Endothelial cell of umbilical vein (primary cell): ENCODE data around the gene HECW1. TPM values are rescaled to one million over a fixed set of nuclear protein-coding genes. Genes with fewer than 3 reads are reported as not detected.

ENCODE experiments used
- BruUV-seq: library from RNA; stranded (reverse); fragments of 400-500 nt; replicated peaks from 2 replicates; lab custom pipeline; 2021; lab: Mats Ljungman, UMichigan
- CTCF ChIA-PET: fragments of 300-600, 350-600 bp; sonication (Branson Sonifier 250); formaldehyde crosslinking; loops from one replicate; lab custom pipeline; 2021; ENCODE audit warnings: antibody characterized with exemption, inconsistent platforms; lab: Charles Lee
- POLR2A ChIA-PET: fragments of 300-600, 350-600 bp; sonication (Branson Sonifier 250); formaldehyde crosslinking; loops from one replicate; lab custom pipeline; 2021; ENCODE audit warnings: antibody characterized with exemption, inconsistent platforms; lab: Charles Lee
- DNase-seq: peaks from one replicate; pipeline ENCODE4 v3.0.0-alpha.2; 2011; ENCODE audit warnings: low read depth, low spot score
- FAIRE-seq: peaks from 2 replicates; lab custom pipeline; 2011; peaks lifted over from hg19 to GRCh38; lab: Jason Lieb, UNC
- H2AFZ ChIP-seq: 2 replicates; pipeline ENCODE4 v1.6.0; 2012; ENCODE audit warnings: low read depth, low read length, control low read depth, inconsistent platforms
- H3K27ac ChIP-seq: 2 replicates; pipeline ENCODE4 v1.5.1; 2011; ENCODE audit warnings: low read depth, mild to moderate bottlenecking, control low read depth, low read length, moderate library complexity; ENCODE audit not compliant: insufficient read depth
- H3K27me3 ChIP-seq, 2 experiments: 2 replicates each; pipeline versions ENCODE4 v1.6.0 to v1.6.1; 2011; ENCODE audit warnings: low read length in 2 of 2, mixed read lengths in 1 of 2; ENCODE audit not compliant: control insufficient read depth in 2 of 2, insufficient read depth in 2 of 2
- H3K36me3 ChIP-seq, 2 experiments: 2 replicates in 1 of 2; 3 replicates in 1 of 2; pipeline ENCODE4 v1.5.1; 2011; ENCODE audit warnings: low read length in 2 of 2, mild to moderate bottlenecking in 1 of 2, moderate library complexity in 1 of 2; ENCODE audit not compliant: control insufficient read depth in 2 of 2, insufficient read depth in 2 of 2; ENCODE audit errors: extremely low read depth in 1 of 2
- H3K4me1 ChIP-seq: 3 replicates; pipeline ENCODE4 v1.5.1; 2011; ENCODE audit warnings: mild to moderate bottlenecking, low read length; ENCODE audit not compliant: control insufficient read depth, insufficient read depth; ENCODE audit errors: extremely low read depth
- H3K4me2 ChIP-seq: 2 replicates; pipeline ENCODE4 v1.6.1; 2011; ENCODE audit warnings: low read length, control low read depth, mixed read lengths; ENCODE audit not compliant: insufficient read depth
- H3K4me3 ChIP-seq, 3 experiments: fragments of 200-600 bp in 1 of 3; sonication (generic), shearing (Covaris generic) in 1 of 3; replicated peaks in 1 of 3; 2 replicates each; pipeline ENCODE4 v1.5.1; 2011 to 2016; ENCODE audit warnings: control low read depth in 3 of 3, low read length in 3 of 3, mild to moderate bottlenecking in 2 of 3, inconsistent platforms in 1 of 3, low read depth in 1 of 3, moderate library complexity in 1 of 3; ENCODE audit not compliant: insufficient read depth in 1 of 3
- H3K79me2 ChIP-seq: 2 replicates; pipeline ENCODE4 v1.6.0; 2012; ENCODE audit warnings: low read length, inconsistent platforms; ENCODE audit not compliant: control insufficient read depth, insufficient read depth
- H3K9ac ChIP-seq: replicated peaks from 2 replicates; pipeline ENCODE3; 2011; ENCODE audit warnings: low read length, control low read depth; ENCODE audit not compliant: insufficient read depth; ENCODE audit errors: extremely low read depth
- H3K9me1 ChIP-seq: replicated peaks from 3 replicates; pipeline ENCODE4 v1.6.0; 2011; ENCODE audit warnings: mild to moderate bottlenecking, low read length; ENCODE audit not compliant: control insufficient read depth, insufficient read depth; ENCODE audit errors: extremely low read depth
- H3K9me3 ChIP-seq: replicated peaks from 2 replicates; pipeline ENCODE4 v1.5.1; 2012; ENCODE audit warnings: low read length, inconsistent platforms; ENCODE audit not compliant: control insufficient read depth, insufficient read depth
- H4K20me1 ChIP-seq: replicated peaks from 2 replicates; pipeline ENCODE3; 2011; ENCODE audit warnings: mild to moderate bottlenecking, low read length; ENCODE audit not compliant: control insufficient read depth, insufficient read depth; ENCODE audit errors: extremely low read depth
- EZH2 ChIP-seq: IDR thresholded peaks from 2 replicates; pipeline ENCODE4 v1.6.1; 2012; ENCODE audit warnings: borderline replicate concordance, low read depth, mild to moderate bottlenecking, moderate library complexity, low read length, inconsistent platforms; ENCODE audit not compliant: severe bottlenecking
- GATA2 ChIP-seq: IDR thresholded peaks from 2 replicates; pipeline ENCODE4 v1.7.0; 2011; ENCODE audit warnings: low read depth, mild to moderate bottlenecking, moderate library complexity, mixed read lengths, low read length; ENCODE audit not compliant: insufficient read length, insufficient read depth
- JUN ChIP-seq: IDR thresholded peaks from 2 replicates; pipeline ENCODE4 v1.6.1; 2011; ENCODE audit warnings: borderline replicate concordance, low read depth; ENCODE audit not compliant: insufficient read length, insufficient read depth
- MYC ChIP-seq: IDR thresholded peaks from one replicate; pipeline ENCODE4 v1.6.1; 2011; ENCODE audit warnings: mild to moderate bottlenecking, low read depth, low read length
- POLR2A ChIP-seq: IDR thresholded peaks from 2 replicates; pipeline ENCODE4 v1.6.1; 2012; ENCODE audit warnings: low read depth, mild to moderate bottlenecking, control low read depth, low read length
- dilution Hi-C: fragments of 300-500 bp; cut with MboI; formaldehyde crosslinking; loops from one replicate; pipeline ENCODE4 v1.15.0; 2019; ENCODE audit warnings: low sequenced_read_pairs; ENCODE audit not compliant: extremely low pct_ligation_motif_present
- intact Hi-C: fragments of 100-400 bp; cut with micrococcal nuclease; formaldehyde crosslinking; loops from one replicate; pipeline ENCODE4 v1.10.0; 2022
- polyA plus RNA-seq, 4 experiments: library from polyadenylated mRNA; depleted of rRNA in 3 of 4; stranded (reverse) in 3 of 4; unstranded in 1 of 4; fragments of >200 nt; gene quantifications; 2 replicates each; pipeline versions ENCODE4 v1.2.1 to v1.2.3, GENCODE V29; 2011 to 2012; ENCODE audit warnings: missing spikeins in 1 of 4
- total RNA-seq: library from RNA; stranded (reverse); gene quantifications from 2 replicates; pipeline ENCODE4 v1.2.3, GENCODE V29; 2021
- TF ChIP-seq, protein P1 (sequence below): IDR thresholded peaks from 2 replicates; pipeline ENCODE4 v1.6.1; 2011; ENCODE audit not compliant: insufficient read depth, insufficient read length
- TF ChIP-seq, protein P2 (sequence below), 2 donors: IDR thresholded peaks; 1 replicate in 1 of 2; 2 replicates in 1 of 2; pipeline ENCODE4 v1.5.1; 2011; ENCODE audit warnings: low read length in 2 of 2, mild to moderate bottlenecking in 2 of 2, moderate library complexity in 2 of 2, control low read depth in 1 of 2, inconsistent platforms in 1 of 2, low read depth in 1 of 2; ENCODE audit not compliant: insufficient read depth in 1 of 2; ENCODE audit errors: extremely low read depth in 1 of 2

The HECW1 gene
- total and polyA plus RNA-seq, 2 donors (not counting 3 experiments of a cell fraction or from before 2014, with no cell fraction given), result not detected

DNA sequence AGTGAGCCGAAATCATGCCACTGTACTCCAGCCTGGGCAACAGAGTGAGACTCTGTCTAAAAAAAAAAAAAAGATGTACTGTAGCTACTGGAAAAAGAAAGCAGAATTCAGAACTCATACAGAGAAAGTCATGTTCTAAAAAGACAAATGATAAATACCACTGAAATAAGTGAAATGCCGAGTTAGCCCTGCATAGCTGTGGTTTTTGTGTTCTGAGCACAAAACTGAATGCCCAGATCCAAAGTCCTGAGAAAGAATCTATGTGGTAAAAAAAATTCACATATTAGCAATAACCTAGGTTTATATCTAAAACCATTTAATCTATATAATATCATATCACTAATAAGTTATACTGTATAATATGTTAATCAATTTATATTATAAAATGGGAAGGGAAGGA, 29.3 kb upstream of the HECW1 start:
- CTCF ChIA-PET, result no interaction called here

More for the DNA sequence above, 29.3 kb upstream of the HECW1 start:
- H3K4me1 ChIP-seq, result no peaks in the 10 kb centered on the region
- dilution Hi-C loops (no loop called here), intact Hi-C loops (no loop called here)
- H3K27me3 ChIP-seq, result peaks cover 0 to 2% of the 10 kb centered on the region in 2 experiments
- POLR2A ChIA-PET, result no interaction called here
- no peak overlapping the region for H3K9ac ChIP-seq
- H3K9me1 ChIP-seq, result no peaks in the 10 kb centered on the region
- TF ChIP-seq, protein P1, sequence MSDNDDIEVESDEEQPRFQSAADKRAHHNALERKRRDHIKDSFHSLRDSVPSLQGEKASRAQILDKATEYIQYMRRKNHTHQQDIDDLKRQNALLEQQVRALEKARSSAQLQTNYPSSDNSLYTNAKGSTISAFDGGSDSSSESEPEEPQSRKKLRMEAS, result no peak
- TF ChIP-seq MYC (no peak), JUN (no peak), POLR2A (no peak), EZH2 (no peak), GATA2 (no peak)
- TF ChIP-seq, protein P2, sequence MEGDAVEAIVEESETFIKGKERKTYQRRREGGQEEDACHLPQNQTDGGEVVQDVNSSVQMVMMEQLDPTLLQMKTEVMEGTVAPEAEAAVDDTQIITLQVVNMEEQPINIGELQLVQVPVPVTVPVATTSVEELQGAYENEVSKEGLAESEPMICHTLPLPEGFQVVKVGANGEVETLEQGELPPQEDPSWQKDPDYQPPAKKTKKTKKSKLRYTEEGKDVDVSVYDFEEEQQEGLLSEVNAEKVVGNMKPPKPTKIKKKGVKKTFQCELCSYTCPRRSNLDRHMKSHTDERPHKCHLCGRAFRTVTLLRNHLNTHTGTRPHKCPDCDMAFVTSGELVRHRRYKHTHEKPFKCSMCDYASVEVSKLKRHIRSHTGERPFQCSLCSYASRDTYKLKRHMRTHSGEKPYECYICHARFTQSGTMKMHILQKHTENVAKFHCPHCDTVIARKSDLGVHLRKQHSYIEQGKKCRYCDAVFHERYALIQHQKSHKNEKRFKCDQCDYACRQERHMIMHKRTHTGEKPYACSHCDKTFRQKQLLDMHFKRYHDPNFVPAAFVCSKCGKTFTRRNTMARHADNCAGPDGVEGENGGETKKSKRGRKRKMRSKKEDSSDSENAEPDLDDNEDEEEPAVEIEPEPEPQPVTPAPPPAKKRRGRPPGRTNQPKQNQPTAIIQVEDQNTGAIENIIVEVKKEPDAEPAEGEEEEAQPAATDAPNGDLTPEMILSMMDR (IDR thresholded peaks at IDR 0.05; ENCODE audit: extremely low read depth in 1 of 2, insufficient read depth in 1 of 2, low read depth in 1 of 2, low read length in 2 of 2), result no peak
- no peaks in the 10 kb centered on the region for H4K20me1 ChIP-seq
- no peak overlapping the region for H3K4me2 ChIP-seq
- H3K27ac ChIP-seq, result no peak overlapping the region
- no peak for FAIRE-seq
- H3K4me3 ChIP-seq, result no peak overlapping the region
- no peaks in the 10 kb centered on the region for H3K79me2 ChIP-seq
- H2AFZ ChIP-seq, result no peak overlapping the region
- no TSS peak for BruUV-seq
- H3K36me3 ChIP-seq, result no peaks in the 10 kb centered on the region
- DNase-seq, result no peak
- no peaks in the 10 kb centered on the region for H3K9me3 ChIP-seq
